ENCODE measurements around the gene ARSA. TPM values are rescaled to one million over a fixed set of nuclear protein-coding genes. Genes with fewer than 3 reads are reported as not detected.

The ARSA gene
- total RNA-seq, 1 experiment from 2014 or later, result 11.3 TPM

GRCh38 chr22:50599816-50600455, 28.0 kb downstream of the ARSA start:
- peak; percentile 81 for ATAC-seq
- peak; percentile 14 for DNase-seq

GRCh38 chr22:50597097-50597496, 30.9 kb downstream of the ARSA start:
- DNase-seq (no peak), ATAC-seq (no peak)
- no peaks in the 10 kb centered on the region for H3K27me3 ChIP-seq (ENCODE audit: low read length)
- TF ChIP-seq CTCF (conservative IDR thresholded peaks at IDR 0.05; ENCODE audit: low read depth, low read length), result no peak
- H3K9me3 ChIP-seq (ENCODE audit: low read length), result no peaks in the 10 kb centered on the region
- H3K4me3 ChIP-seq (ENCODE audit: low read length), result no peak overlapping the region
- H3K9ac ChIP-seq (ENCODE audit: low read length), result no peak overlapping the region
- H3F3A ChIP-seq (ENCODE audit: low read length, unreplicated experiment), result no peaks in the 10 kb centered on the region
- H3K4me2 ChIP-seq (ENCODE audit: low read length), result no peak overlapping the region
- H3K36me3 ChIP-seq (ENCODE audit: low read depth, low read length), result no peaks in the 10 kb centered on the region
- H3K79me2 ChIP-seq (ENCODE audit: low read length), result no peaks in the 10 kb centered on the region
- no peak overlapping the region for H3K27ac ChIP-seq (ENCODE audit: low read length)
- no peaks in the 10 kb centered on the region for H3K9me2 ChIP-seq (replicated peaks; ENCODE audit: low read length)
- H4K20me1 ChIP-seq (ENCODE audit: low read length), result no peaks in the 10 kb centered on the region
- POLR2A ChIA-PET (ENCODE audit: unreplicated experiment), result no interaction called here
- no TSS peak for BruUV-seq (replicated peaks)
- intact Hi-C loops (cut with micrococcal nuclease), result no loop called here
- CTCF ChIA-PET, result no interaction called here
- no peaks in the 10 kb centered on the region for H3K4me1 ChIP-seq (ENCODE audit: insufficient read depth, low read length)
- H2AFZ ChIP-seq (ENCODE audit: low read length), result no peak overlapping the region

More at GRCh38 chr22:50599816-50600455, 28.0 kb downstream of the ARSA start:
- Histone ChIP-seq H3K27me3 (ENCODE audit: low read length) (no peaks in the 10 kb centered on the region), H3K79me2 (ENCODE audit: low read length) (no peaks in the 10 kb centered on the region), H3F3A (ENCODE audit: low read length, unreplicated experiment) (no peaks in the 10 kb centered on the region), H2AFZ (ENCODE audit: low read length) (no peak overlapping the region), H3K4me1 (ENCODE audit: insufficient read depth, low read length) (no peaks in the 10 kb centered on the region), H3K4me2 (ENCODE audit: low read length) (no peak overlapping the region), H3K9me2 (replicated peaks; ENCODE audit: low read length) (no peaks in the 10 kb centered on the region), H4K20me1 (ENCODE audit: low read length) (no peaks in the 10 kb centered on the region), H3K36me3 (ENCODE audit: low read depth, low read length) (no peaks in the 10 kb centered on the region), H3K27ac (ENCODE audit: low read length) (no peak overlapping the region), H3K4me3 (ENCODE audit: low read length) (no peak overlapping the region), H3K9me3 (ENCODE audit: low read length) (no peaks in the 10 kb centered on the region), H3K9ac (ENCODE audit: low read length) (no peak overlapping the region)
- POLR2A ChIA-PET (ENCODE audit: unreplicated experiment), result interaction anchor here (0.7 kb wide), 1 partner anchor 127 kb away, joined by 3 read pairs; no protein-coding TSS in a partner anchor
- CTCF ChIA-PET, result interaction anchor here (0.6 to 1.4 kb wide), 2 partner anchors 20 to 21 kb away, joined by 3 to 4 read pairs; no protein-coding TSS in a partner anchor
- no TSS peak for BruUV-seq (replicated peaks)
- intact Hi-C loops (cut with micrococcal nuclease), result no loop called here
- TF ChIP-seq CTCF (conservative IDR thresholded peaks at IDR 0.05; ENCODE audit: low read depth, low read length) (no peak), EZH2 (IDR thresholded peaks at IDR 0.05; ENCODE audit: low read length, unreplicated experiment) (no peak), EZH2phosphoT487 (IDR thresholded peaks at IDR 0.05; ENCODE audit: borderline replicate concordance, low read length) (no peak)

- H4K20me1 ChIP-seq (ENCODE audit: low read length), result no peaks in the 10 kb centered on the region
- H3K9me3 ChIP-seq (ENCODE audit: low read length), result no peaks in the 10 kb centered on the region
- H3K79me2 ChIP-seq (ENCODE audit: low read length), result no peaks in the 10 kb centered on the region
- H3K9ac ChIP-seq (ENCODE audit: low read length), result no peak overlapping the region
- ChIA-PET CTCF (no interaction called here), POLR2A (ENCODE audit: unreplicated experiment) (no interaction called here)
- no peak overlapping the region for H3K4me2 ChIP-seq (ENCODE audit: low read length)
- no peak for TF ChIP-seq EZH2 (IDR thresholded peaks at IDR 0.05; ENCODE audit: low read length, unreplicated experiment)
- TF ChIP-seq EZH2phosphoT487 (IDR thresholded peaks at IDR 0.05; ENCODE audit: borderline replicate concordance, low read length), result no peak
- no peak for TF ChIP-seq CTCF (conservative IDR thresholded peaks at IDR 0.05; ENCODE audit: low read depth, low read length)
- no peaks in the 10 kb centered on the region for H3K27me3 ChIP-seq (ENCODE audit: low read length)
- DNase-seq (no peak), ATAC-seq (no peak)
- no peaks in the 10 kb centered on the region for H3K9me2 ChIP-seq (replicated peaks; ENCODE audit: low read length)
- H2AFZ ChIP-seq (ENCODE audit: low read length), result no peak overlapping the region
- H3K4me3 ChIP-seq (ENCODE audit: low read length), result no peak overlapping the region
- BruUV-seq (replicated peaks), result no TSS peak
- no peak overlapping the region for H3K27ac ChIP-seq (ENCODE audit: low read length)
- no peaks in the 10 kb centered on the region for H3F3A ChIP-seq (ENCODE audit: low read length, unreplicated experiment)
- H3K4me1 ChIP-seq (ENCODE audit: insufficient read depth, low read length), result no peaks in the 10 kb centered on the region
- no peaks in the 10 kb centered on the region for H3K36me3 ChIP-seq (ENCODE audit: low read depth, low read length)
- intact Hi-C loops (cut with micrococcal nuclease), result no loop called here
Observed at GRCh38 chr22:50595189-50595588, 32.8 kb downstream of the ARSA start.
